DOHH2 (cell line): ENCODE measurements around the gene MED19.

ENCODE experiments used
- CTCF ChIP-seq: fragments of 200-600 bp; sonication (generic); IDR thresholded peaks from one replicate; pipeline ENCODE4 v1.5.1; 2014; ENCODE audit warnings: antibody characterized with exemption, mild to moderate bottlenecking, low read depth, low read length; ENCODE audit not compliant: poor library complexity, severe bottlenecking
- EZH2phosphoT487 ChIP-seq: fragments of 200-600 bp; sonication (generic); IDR thresholded peaks from 2 replicates; pipeline ENCODE4 v1.6.1; 2017; ENCODE audit warnings: borderline replicate concordance, mild to moderate bottlenecking, antibody characterized with exemption, low read length, moderate library complexity, mixed read lengths

- TF ChIP-seq CTCF (peak; percentile 55), EZH2phosphoT487 (no peak)
Measured at GRCh38 chr11:57751676-57752253, 39.8 kb upstream of the MED19 start, which contains the start of gene BTBD18.
